ENCODE measurements around the gene SPTAN1.

- TF ChIP-seq POLR2A (IDR thresholded peaks at IDR 0.05), result no peak
- no peak for TF ChIP-seq CTCF (IDR thresholded peaks at IDR 0.05)
Observed at GRCh38 chr9:128627127-128627715, 74.8 kb downstream of the SPTAN1 start.
